ENCODE data around the gene SLC16A4. TPM values are rescaled to one million over a fixed set of nuclear protein-coding genes. Genes with fewer than 3 reads are reported as not detected.

The SLC16A4 gene
- total and polyA plus RNA-seq, 10 donors, result 1.5 to 6.9 (median 4.8) TPM

GRCh38 chr1:110383251-110383990 is 7.4 kb downstream of the SLC16A4 start:
- no peak for DNase-seq
- TF ChIP-seq POLR2AphosphoS5 (IDR thresholded peaks at IDR 0.05) (no peak), CTCF (IDR thresholded peaks at IDR 0.05 in 8 of 11, conservative IDR thresholded peaks at IDR 0.05 in 3 of 11) (no peak), POLR2A (IDR thresholded peaks at IDR 0.05) (no peak)
- no peaks in the 10 kb centered on the region for H3K27me3 ChIP-seq (replicated peaks in 1 of 7)
- H3K4me1 ChIP-seq, result peaks cover 8 to 90% (median 32%) of the 10 kb centered on the region in 6 donors
- peak overlapping the region in 1 of 8 donors; percentile 54 for H3K4me3 ChIP-seq
- intact Hi-C loops (cut with DNase I; ENCODE audit: low total_unique reads), result no loop called here
- peak overlapping the region in 6 of 8 donors; percentile 54 to 90 (median 80) for H3K27ac ChIP-seq
- H3K9me3 ChIP-seq, result no peaks in the 10 kb centered on the region
- 41 to 48% (median 46%) methylated on average over 5 of the region's 5 CpGs for WGBS, 5 donors
- H3K36me3 ChIP-seq, result peaks cover 0 to 46% (median 7%) of the 10 kb centered on the region in 6 donors

GRCh38 chr1:110380672-110381283 is 10.0 kb downstream of the SLC16A4 start:
- 49 to 76% (median 61%) methylated on average over 10 of the region's 10 CpGs for WGBS, 5 donors
- intact Hi-C loops (cut with DNase I; ENCODE audit: low total_unique reads), result no loop called here
- DNase-seq, result no peak

GRCh38 chr1:110375490-110375889 is 15.3 kb downstream of the SLC16A4 start:
- peaks cover 0 to 14% (median 2%) of the 10 kb centered on the region in 6 donors for H3K4me1 ChIP-seq
- H3K27me3 ChIP-seq (replicated peaks in 1 of 7), result no peaks in the 10 kb centered on the region
- no peak overlapping the region for H3K27ac ChIP-seq
- no peak for TF ChIP-seq POLR2AphosphoS5 (IDR thresholded peaks at IDR 0.05)
- no peak for TF ChIP-seq CTCF (IDR thresholded peaks at IDR 0.05 in 8 of 11, conservative IDR thresholded peaks at IDR 0.05 in 3 of 11)
- no peak for TF ChIP-seq POLR2A (IDR thresholded peaks at IDR 0.05)
- no peak overlapping the region for H3K4me3 ChIP-seq
- intact Hi-C loops (cut with DNase I; ENCODE audit: low total_unique reads), result no loop called here
- WGBS, 5 donors, result 88 to 100% (median 92%) methylated on average over 1 of the region's 1 CpG
- H3K9me3 ChIP-seq, result no peaks in the 10 kb centered on the region
- peaks cover 0 to 96% (median 41%) of the 10 kb centered on the region in 6 donors for H3K36me3 ChIP-seq
- DNase-seq, result no peak

More at GRCh38 chr1:110380672-110381283, 10.0 kb downstream of the SLC16A4 start:
- H3K4me3 ChIP-seq, result peak overlapping the region in 1 of 8 donors; percentile 39
- TF ChIP-seq POLR2AphosphoS5 (IDR thresholded peaks at IDR 0.05) (peak in 1 of 3 donors; percentile 28), POLR2A (IDR thresholded peaks at IDR 0.05) (no peak), CTCF (IDR thresholded peaks at IDR 0.05 in 8 of 11, conservative IDR thresholded peaks at IDR 0.05 in 3 of 11) (no peak)
- no peaks in the 10 kb centered on the region for H3K9me3 ChIP-seq
- peaks cover 0 to 56% (median 24%) of the 10 kb centered on the region in 6 donors for H3K36me3 ChIP-seq
- H3K27ac ChIP-seq, result peak overlapping the region in 7 of 8 donors; percentile 64 to 90 (median 80)
- peaks cover 8 to 66% (median 28%) of the 10 kb centered on the region in 6 donors for H3K4me1 ChIP-seq
- H3K27me3 ChIP-seq (replicated peaks in 1 of 7), result no peaks in the 10 kb centered on the region

- TF ChIP-seq CTCF (IDR thresholded peaks at IDR 0.05 in 8 of 11, conservative IDR thresholded peaks at IDR 0.05 in 3 of 11) (no peak), POLR2A (IDR thresholded peaks at IDR 0.05) (no peak), POLR2AphosphoS5 (IDR thresholded peaks at IDR 0.05) (no peak)
- no peak for DNase-seq
- H3K27me3 ChIP-seq (replicated peaks in 1 of 7), result no peaks in the 10 kb centered on the region
- WGBS, 5 donors, result 43 to 70% (median 59%) methylated on average over 1 of the region's 1 CpG
- H3K4me1 ChIP-seq, result no peaks in the 10 kb centered on the region
- H3K9me3 ChIP-seq, result no peaks in the 10 kb centered on the region
- intact Hi-C loops (cut with DNase I; ENCODE audit: low total_unique reads), result no loop called here
- H3K27ac ChIP-seq, result no peak overlapping the region
- peaks cover 0 to 96% (median 38%) of the 10 kb centered on the region in 6 donors for H3K36me3 ChIP-seq
- H3K4me3 ChIP-seq, result no peak overlapping the region
These were observed 20.0 kb downstream of the SLC16A4 start for GRCh38 chr1:110370827-110371226.

Data from spleen (tissue), 11 donors.